ENCODE results near the gene DSP. TPM values are rescaled to one million over a fixed set of nuclear protein-coding genes. Genes with fewer than 3 reads are reported as not detected.

The DSP gene
- total RNA-seq, 1 experiment from 2014 or later = 104 TPM

GRCh38 chr6:7587631-7588100 lies 46.2 kb downstream of the DSP start (continued):
- TF ChIP-seq SRF (IDR thresholded peaks at IDR 0.05; ENCODE audit: low read depth) (no peak), ZNF274 (IDR thresholded peaks at IDR 0.05; ENCODE audit: low read depth, low read length) (no peak)

- H3K9me3 ChIP-seq (ENCODE audit: control insufficient read depth in 1 of 2, insufficient read depth in 1 of 2, low read depth in 1 of 2, low read length in 2 of 2) = no peaks in the 10 kb centered on the region
- peaks cover 10 to 20% of the 10 kb centered on the region in 2 experiments; a peak in 3 of 4 replicates for H3K4me1 ChIP-seq (ENCODE audit: control insufficient read depth in 1 of 2, insufficient read depth in 2 of 2, low read length in 2 of 2)
- POLR2A ChIA-PET = no interaction called here
- no peak for DNase-seq (ENCODE audit: low read depth, low spot score)
- TF ChIP-seq FOSL1 (IDR thresholded peaks at IDR 0.05; ENCODE audit: low read depth) (no peak), YY1 (IDR thresholded peaks at IDR 0.05; ENCODE audit: extremely low read depth, insufficient replicate concordance, low read depth, low read length) (no peak)
- H3K9me2 ChIP-seq (ENCODE audit: insufficient read depth) = no peaks in the 10 kb centered on the region
- RAD21 ChIA-PET (ENCODE audit: low non-redundant PET in 1 of 2, low total read pairs in 2 of 2, uncharacterized antibody in 2 of 2, unreplicated experiment in 2 of 2) = no interaction called here
- H3K4me2 ChIP-seq (ENCODE audit: low read length) = no peak overlapping the region
- BruUV-seq (replicated peaks) = no TSS peak
- intact Hi-C loops (cut with micrococcal nuclease) = no loop called here
- H4K20me1 ChIP-seq (ENCODE audit: insufficient read depth) = no peaks in the 10 kb centered on the region
- CTCF ChIA-PET = no interaction called here
- ATAC-seq = no peak
- peaks cover 36% of the 10 kb centered on the region for H3K79me2 ChIP-seq (ENCODE audit: insufficient read depth, low read length)
- H3K27ac ChIP-seq (ENCODE audit: low read depth, low read length) = no peak overlapping the region
- no peak overlapping the region for H3K9ac ChIP-seq (ENCODE audit: low read length)
- no peak overlapping the region for H3K4me3 ChIP-seq (replicated peaks in 1 of 2; ENCODE audit: low read depth in 1 of 2, low read length in 2 of 2)
- H2AFZ ChIP-seq (ENCODE audit: low read depth, low read length, poor library complexity, severe bottlenecking) = no peak overlapping the region
- peaks cover 9 to 12% of the 10 kb centered on the region in 2 experiments; a peak in 3 of 4 replicates for H3K36me3 ChIP-seq (ENCODE audit: control insufficient read depth in 1 of 2, insufficient read depth in 2 of 2, low read length in 2 of 2)
- H3K27me3 ChIP-seq (ENCODE audit: insufficient read depth, low read length) = no peaks in the 10 kb centered on the region
These were observed 47.0 kb downstream of the DSP start for GRCh38 chr6:7588506-7588905.

- H3K27me3 ChIP-seq (ENCODE audit: insufficient read depth, low read length) = no peaks in the 10 kb centered on the region
- intact Hi-C loops (cut with micrococcal nuclease) = no loop called here
- no peak overlapping the region for H3K27ac ChIP-seq (ENCODE audit: low read depth, low read length)
- peak overlapping the region; percentile 81 for H2AFZ ChIP-seq (ENCODE audit: low read depth, low read length, poor library complexity, severe bottlenecking)
- ATAC-seq (no peak), DNase-seq (ENCODE audit: low read depth, low spot score) (no peak)
- H3K9ac ChIP-seq (ENCODE audit: low read length) = no peak overlapping the region
- H3K9me3 ChIP-seq (ENCODE audit: control insufficient read depth in 1 of 2, insufficient read depth in 1 of 2, low read depth in 1 of 2, low read length in 2 of 2) = no peaks in the 10 kb centered on the region
- peaks cover 5 to 11% of the 10 kb centered on the region in 2 experiments; a peak in 3 of 4 replicates for H3K36me3 ChIP-seq (ENCODE audit: control insufficient read depth in 1 of 2, insufficient read depth in 2 of 2, low read length in 2 of 2)
- POLR2A ChIA-PET = interaction anchor here (1.0 kb wide), 1 partner anchor 200 kb away, joined by 3 read pairs; the partner anchor contains the start of genes CAGE1 and RIOK1
- BruUV-seq (replicated peaks) = no TSS peak
- RAD21 ChIA-PET (ENCODE audit: low non-redundant PET in 1 of 2, low total read pairs in 2 of 2, uncharacterized antibody in 2 of 2, unreplicated experiment in 2 of 2) = no interaction called here
- CTCF ChIA-PET = no interaction called here
- peaks cover 10 to 20% of the 10 kb centered on the region in 2 experiments; a peak in 3 of 4 replicates for H3K4me1 ChIP-seq (ENCODE audit: control insufficient read depth in 1 of 2, insufficient read depth in 2 of 2, low read length in 2 of 2)
- peaks cover 43% of the 10 kb centered on the region for H3K79me2 ChIP-seq (ENCODE audit: insufficient read depth, low read length)
- H4K20me1 ChIP-seq (ENCODE audit: insufficient read depth) = no peaks in the 10 kb centered on the region
- H3K4me3 ChIP-seq (replicated peaks in 1 of 2; ENCODE audit: low read depth in 1 of 2, low read length in 2 of 2) = peak overlapping the region in 1 of 2 experiments; percentile 92; a peak in 1 of 4 replicates
- peak overlapping the region; percentile 79 for H3K4me2 ChIP-seq (ENCODE audit: low read length)
- no peak for TF ChIP-seq EZH2phosphoT487 (IDR thresholded peaks at IDR 0.05; ENCODE audit: borderline replicate concordance)
- no peak for TF ChIP-seq TCF7L2 (IDR thresholded peaks at IDR 0.05; ENCODE audit: borderline replicate concordance, extremely low read depth, insufficient read depth, insufficient read length)
- TF ChIP-seq SRF (IDR thresholded peaks at IDR 0.05; ENCODE audit: low read depth) = no peak
- TF ChIP-seq SP1 (IDR thresholded peaks at IDR 0.05; ENCODE audit: low read depth) = no peak
- no peak for TF ChIP-seq CBX3 (IDR thresholded peaks at IDR 0.05; ENCODE audit: low read depth)
- no peak for TF ChIP-seq ATF3 (IDR thresholded peaks at IDR 0.05)
- TF ChIP-seq EGR1 (IDR thresholded peaks at IDR 0.05; ENCODE audit: low read depth) = no peak
- no peak for TF ChIP-seq ZNF274 (IDR thresholded peaks at IDR 0.05; ENCODE audit: low read depth, low read length)
- TF ChIP-seq CTCF (IDR thresholded peaks at IDR 0.05 in 2 of 3, conservative IDR thresholded peaks at IDR 0.05 in 1 of 3; ENCODE audit: borderline replicate concordance in 1 of 3, insufficient read depth in 1 of 3, low read depth in 2 of 3, low read length in 2 of 3) = no peak
- TF ChIP-seq SIN3A (IDR thresholded peaks at IDR 0.05; ENCODE audit: low read depth) = no peak
- no peak for TF ChIP-seq RAD21 (IDR thresholded peaks at IDR 0.05; ENCODE audit: low read depth)
- TF ChIP-seq EZH2 (IDR thresholded peaks at IDR 0.05) = no peak
- no peak for TF ChIP-seq ELF1 (IDR thresholded peaks at IDR 0.05; ENCODE audit: borderline replicate concordance, low read depth)
- TF ChIP-seq YY1 (IDR thresholded peaks at IDR 0.05; ENCODE audit: extremely low read depth, insufficient replicate concordance, low read depth, low read length) = no peak
- no peak for TF ChIP-seq POLR2AphosphoS5 (IDR thresholded peaks at IDR 0.05; ENCODE audit: low read depth, low read length)
- no peaks in the 10 kb centered on the region for H3K9me2 ChIP-seq (ENCODE audit: insufficient read depth)
These were observed 47.8 kb downstream of the DSP start for GRCh38 chr6:7589221-7589620.

Measured in HCT116 (cell line).